HuH-7 (cell line): Measurements from ENCODE around the gene SULF2.

Experiments
- DNase-seq: peaks from one replicate; pipeline ENCODE4 v3.0.0; 2011; ENCODE audit warnings: low spot score

The SULF2 gene

DNA sequence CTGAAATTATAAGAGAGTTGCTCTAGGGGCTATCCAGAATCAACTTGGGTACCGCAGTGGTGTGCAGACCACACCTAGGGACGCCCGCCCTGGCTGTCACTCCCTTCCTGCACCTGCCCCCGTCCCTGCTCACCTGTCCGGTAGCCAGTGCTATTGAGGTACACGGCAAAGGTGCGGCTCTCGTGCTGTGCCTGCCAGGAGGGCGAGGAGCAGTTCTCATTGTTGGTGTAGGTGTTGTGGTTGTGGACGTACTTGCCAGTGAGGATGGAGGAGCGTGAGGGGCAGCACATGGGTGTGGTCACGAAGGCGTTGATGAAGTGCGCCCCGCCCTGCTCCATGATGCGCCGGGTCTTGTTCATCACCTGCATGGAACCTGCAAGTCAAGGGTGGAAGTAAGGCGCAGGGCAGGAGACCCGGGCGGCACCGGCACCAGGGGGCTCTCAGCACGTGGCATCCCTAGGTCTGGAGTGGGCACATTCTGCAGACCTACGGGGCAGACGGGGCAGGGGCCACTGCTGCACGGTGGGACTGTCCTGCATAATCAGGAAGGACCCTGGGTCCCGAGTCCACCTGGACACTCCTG is 48.6 kb downstream of the SULF2 start:
- no peak for DNase-seq

GRCh38 chr20:47735412-47736400 is 49.6 kb downstream of the SULF2 start:
- DNase-seq, result peak; percentile 36

GRCh38 chr20:47734870-47735269 is 50.4 kb downstream of the SULF2 start:
- DNase-seq, result no peak

DNA sequence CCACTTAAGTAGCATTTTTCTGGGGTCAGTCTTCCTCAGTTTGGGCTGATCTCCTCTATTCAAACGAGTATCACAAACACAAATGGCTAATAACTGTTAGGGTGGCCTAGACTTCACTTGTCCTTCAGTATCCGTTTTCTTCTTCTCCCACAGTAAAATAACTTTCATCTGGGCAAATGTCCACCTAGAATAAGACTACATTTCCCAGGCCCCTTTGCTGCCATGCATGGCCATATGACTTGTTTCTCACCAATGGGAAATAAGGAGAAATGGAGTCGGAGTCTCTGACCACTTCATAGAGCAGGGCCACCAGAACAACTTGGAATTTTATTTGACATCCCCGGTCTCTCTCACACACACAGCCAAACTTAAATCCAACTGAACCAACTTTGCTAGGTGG is 51.4 kb downstream of the SULF2 start:
- DNase-seq, result no peak

- DNase-seq, result no peak
Observed at GRCh38 chr20:47730744-47731143, 54.5 kb downstream of the SULF2 start.

- DNase-seq, result no peak
Observed at GRCh38 chr20:47729472-47729871, 55.8 kb downstream of the SULF2 start.

DNA sequence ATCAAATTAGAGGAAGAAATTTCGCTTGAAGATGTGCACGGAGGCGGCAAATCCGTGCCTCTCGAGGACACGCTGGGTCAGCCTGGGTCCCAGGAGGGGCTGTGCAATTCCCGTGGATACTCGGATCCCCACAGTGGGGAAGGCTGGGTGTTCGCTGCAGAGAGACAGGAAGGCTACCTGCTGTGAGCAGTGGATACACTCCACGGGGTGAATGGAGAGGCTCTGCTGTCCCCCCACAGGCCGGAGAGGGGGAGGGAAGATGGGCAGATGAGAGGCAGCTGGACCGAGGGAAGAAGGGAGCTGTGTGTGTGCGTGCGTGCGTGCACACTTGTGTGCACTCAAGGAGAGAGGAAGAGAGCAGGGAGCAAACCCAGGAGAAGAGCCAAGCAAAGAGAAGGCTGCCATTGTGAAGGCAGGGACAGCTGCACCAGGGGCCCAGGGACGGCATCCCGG is 57.3 kb downstream of the SULF2 start:
- no peak for DNase-seq

GRCh38 chr20:47727170-47727880 is 58.0 kb downstream of the SULF2 start:
- DNase-seq, result no peak

DNA sequence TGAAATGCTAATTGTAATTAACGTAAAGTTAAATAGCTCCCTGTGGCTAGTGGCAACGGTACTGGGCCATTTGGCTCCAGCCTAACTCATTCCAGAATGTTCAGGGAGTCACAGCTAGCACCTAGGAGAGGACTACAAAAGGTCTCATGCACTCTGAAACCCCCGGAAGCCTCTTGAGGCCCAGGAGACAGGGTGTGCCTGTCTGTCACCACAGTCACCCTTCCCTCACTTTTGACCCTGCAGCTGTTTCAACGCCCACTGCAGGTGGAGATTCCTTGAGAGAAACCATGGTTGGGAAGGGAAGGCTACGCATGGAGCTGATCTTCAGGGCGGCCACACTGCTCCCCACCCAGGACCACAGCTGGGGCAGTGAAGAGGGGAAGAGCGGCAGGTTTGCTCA is 58.6 kb downstream of the SULF2 start:
- no peak for DNase-seq

DNA sequence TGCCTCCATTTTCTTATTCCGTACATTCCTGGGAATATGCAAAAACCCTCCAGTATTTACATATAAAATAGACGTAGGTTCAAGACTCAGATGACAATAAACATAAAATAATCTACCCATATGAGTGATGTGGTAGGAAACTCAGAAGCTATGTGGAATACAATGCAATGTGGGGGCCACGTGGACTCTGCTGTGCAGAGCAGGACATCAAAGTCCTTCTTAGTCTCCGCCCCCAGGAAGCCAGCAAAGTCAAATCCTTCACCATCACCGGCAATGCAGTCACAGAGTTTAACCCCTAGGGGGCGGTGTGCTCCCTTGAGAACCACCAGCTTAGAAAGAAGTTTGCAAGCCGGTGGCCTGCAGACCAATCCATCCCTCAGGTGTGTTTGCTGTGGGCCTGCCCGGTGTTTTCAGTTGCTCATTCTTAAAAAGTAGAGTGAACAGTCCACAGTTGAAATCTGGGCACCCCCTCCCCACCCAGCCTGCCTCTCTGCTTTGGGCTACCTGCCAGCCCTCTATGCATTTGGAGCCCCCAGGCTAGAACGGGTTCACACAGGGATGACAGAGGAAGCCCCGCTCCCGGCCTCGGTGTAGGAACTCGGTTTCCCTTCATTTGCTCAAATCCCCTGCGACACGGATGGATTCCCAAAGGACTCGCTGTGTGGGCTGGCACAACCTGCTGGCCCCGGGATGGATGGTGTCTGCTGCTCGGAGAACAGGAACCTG is 59.9 kb downstream of the SULF2 start:
- peak; percentile 83 for DNase-seq

DNA sequence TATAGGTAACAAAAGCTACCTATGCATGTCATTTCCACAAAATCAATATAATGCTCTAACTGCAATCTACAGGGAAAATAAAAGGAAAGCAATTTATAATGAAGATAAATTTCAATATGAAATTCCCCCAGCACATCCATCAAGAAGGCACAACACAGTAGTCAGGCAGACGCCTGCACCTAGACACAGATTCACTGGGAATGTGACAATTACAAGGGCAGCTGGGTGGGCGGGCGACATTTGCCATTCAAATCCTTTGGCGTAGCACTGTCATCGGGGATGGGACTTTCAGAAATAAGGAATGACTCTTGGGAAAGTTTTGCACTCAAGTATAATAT is 60.4 kb downstream of the SULF2 start:
- DNase-seq, result no peak

DNA sequence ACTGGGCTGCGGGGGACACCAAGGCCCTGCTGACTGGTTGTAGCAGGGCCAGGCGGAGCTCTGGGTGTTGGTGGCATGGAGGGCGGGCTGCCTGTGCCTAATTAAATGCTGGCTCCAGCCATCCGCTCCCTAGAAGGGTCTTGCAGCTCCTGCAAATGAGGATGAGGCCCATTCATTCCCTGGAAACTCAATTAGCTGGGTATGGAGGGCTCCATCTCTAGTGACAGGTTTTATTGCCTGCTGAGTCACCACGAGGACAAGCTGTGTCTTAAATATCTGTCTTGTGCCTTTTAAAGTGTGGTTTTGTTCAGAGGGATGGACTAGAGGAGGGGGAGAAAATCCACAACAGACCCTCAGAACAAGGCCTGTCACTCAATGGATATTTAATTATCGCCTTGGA is 60.9 kb downstream of the SULF2 start:
- DNase-seq, result no peak

- no peak for DNase-seq
Observed at GRCh38 chr20:47723322-47723721, 62.0 kb downstream of the SULF2 start.

DNA sequence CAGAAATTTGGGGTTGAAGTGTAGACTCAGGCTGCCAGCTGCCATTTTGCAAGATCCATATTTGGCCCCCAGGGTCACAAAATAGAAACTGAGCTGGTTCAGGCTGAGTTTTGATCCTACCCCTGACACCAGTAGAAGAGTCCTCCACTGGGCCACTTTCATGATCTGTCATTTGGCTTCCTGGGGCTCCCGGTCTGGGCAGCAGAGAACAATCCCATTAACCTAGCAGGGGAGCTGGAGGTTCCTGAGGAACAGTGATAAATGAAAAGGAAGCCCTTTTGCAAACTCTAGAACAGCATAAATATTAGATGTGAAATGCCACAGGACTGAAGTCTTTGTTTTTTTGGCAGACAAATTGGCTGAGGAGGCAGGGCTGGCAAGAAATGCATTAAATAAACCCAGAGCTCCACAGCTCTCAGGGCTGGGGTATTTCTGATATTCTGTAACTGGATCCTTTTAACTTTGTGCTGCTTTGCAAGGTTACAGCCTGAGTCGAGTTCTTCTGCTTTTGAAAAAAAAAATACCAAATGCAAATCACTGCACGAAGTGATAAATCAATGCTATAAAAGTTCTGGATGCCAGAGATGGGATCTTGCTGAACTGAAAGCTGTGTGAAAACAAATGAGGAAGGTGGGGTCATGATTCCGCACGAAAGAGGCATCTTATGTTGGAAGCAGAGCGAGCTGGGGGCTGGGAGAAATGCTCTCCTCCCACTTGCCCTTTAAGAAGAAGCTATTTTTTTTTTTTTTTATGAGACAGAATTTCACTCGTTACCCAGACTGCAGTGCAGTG is 64.4 kb downstream of the SULF2 start:
- no peak for DNase-seq

- DNase-seq, result no peak
Observed at GRCh38 chr20:47719625-47720024, 65.7 kb downstream of the SULF2 start.

- DNase-seq, result no peak
Observed at GRCh38 chr20:47719211-47719610, 66.1 kb downstream of the SULF2 start.

- no peak for DNase-seq
Observed at GRCh38 chr20:47718398-47718797, 66.9 kb downstream of the SULF2 start.

DNA sequence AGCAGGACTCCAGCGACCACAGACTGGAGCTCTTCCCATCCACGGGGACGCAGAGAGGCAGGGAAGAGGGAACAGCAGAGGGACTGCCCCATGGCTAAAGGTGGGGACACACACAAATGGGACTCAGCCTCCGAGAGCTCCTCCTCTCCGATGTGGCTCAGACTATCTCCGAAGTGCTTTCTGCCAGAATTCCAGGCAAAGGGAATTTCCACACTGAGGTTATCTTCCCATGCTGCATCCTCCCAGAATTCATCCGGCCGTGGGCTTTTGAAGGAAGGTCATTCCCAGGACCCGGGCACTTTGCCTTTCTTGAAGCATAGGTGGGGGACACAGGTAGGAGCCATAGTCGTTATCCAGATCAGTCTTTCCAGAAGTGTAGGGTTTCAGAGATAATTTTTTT is 67.9 kb downstream of the SULF2 start:
- DNase-seq, result no peak

GRCh38 chr20:47713878-47714450 is 71.3 kb downstream of the SULF2 start:
- no peak for DNase-seq

DNA sequence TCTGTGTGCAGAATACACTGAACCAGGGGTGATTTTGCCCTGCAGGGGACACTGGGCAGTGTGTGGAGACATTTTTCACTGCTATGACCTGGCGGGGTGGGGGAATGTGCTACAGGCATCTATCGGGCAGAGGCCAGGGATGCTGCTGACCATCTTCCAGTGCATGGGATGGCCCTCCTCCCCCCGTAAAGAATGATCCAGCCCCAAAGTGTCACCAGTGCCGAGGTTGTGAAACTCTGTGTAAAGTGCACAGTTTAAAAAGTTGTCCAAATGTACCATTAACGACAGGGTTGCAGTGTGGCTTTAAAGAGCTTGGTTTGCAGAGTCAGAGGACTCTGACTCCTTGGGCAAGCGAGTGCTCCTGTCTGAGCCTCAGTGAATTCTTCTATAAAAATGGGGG is 72.1 kb downstream of the SULF2 start:
- DNase-seq, result no peak
